NCI-H2029 treated with DMSO at 0.1 percent for 48 hours (cell line): ENCODE measurements around the gene MSX1.

Experiments
- DNase-seq: peaks from one replicate; lab custom pipeline; 2025; lab: John Stamatoyannopoulos, UW

MSX1 gene

GRCh38 chr4:4841156-4841555 lies 18.3 kb upstream of the MSX1 start:
- DNase-seq = no peak

- DNase-seq = no peak
Observed at GRCh38 chr4:4842476-4843441, 16.7 kb upstream of the MSX1 start.

- no peak for DNase-seq
Observed at GRCh38 chr4:4843635-4844291, 15.7 kb upstream of the MSX1 start.

- no peak for DNase-seq
Observed at GRCh38 chr4:4845027-4845426, 14.4 kb upstream of the MSX1 start.

GRCh38 chr4:4847011-4847410 lies 12.5 kb upstream of the MSX1 start:
- no peak for DNase-seq

GRCh38 chr4:4848540-4848939 lies 10.9 kb upstream of the MSX1 start:
- no peak for DNase-seq

- no peak for DNase-seq
Observed at GRCh38 chr4:4849106-4849505, 10.4 kb upstream of the MSX1 start.

GRCh38 chr4:4849524-4850193 lies 9.8 kb upstream of the MSX1 start:
- DNase-seq = no peak

GRCh38 chr4:4851081-4851480 lies 8.4 kb upstream of the MSX1 start:
- DNase-seq = no peak

GRCh38 chr4:4851906-4852305 lies 7.6 kb upstream of the MSX1 start:
- no peak for DNase-seq

GRCh38 chr4:4852591-4853362 lies 6.7 kb upstream of the MSX1 start:
- no peak for DNase-seq

GRCh38 chr4:4853371-4853823 lies 6.1 kb upstream of the MSX1 start:
- no peak for DNase-seq

GRCh38 chr4:4853921-4854648 lies 5.4 kb upstream of the MSX1 start:
- DNase-seq = no peak

- DNase-seq = no peak
Observed at GRCh38 chr4:4854649-4855295, 4.7 kb upstream of the MSX1 start.

GRCh38 chr4:4855301-4856070 lies 4.0 kb upstream of the MSX1 start:
- DNase-seq = no peak

GRCh38 chr4:4856071-4857000 lies 3.1 kb upstream of the MSX1 start:
- DNase-seq = no peak

- DNase-seq = no peak
Observed at GRCh38 chr4:4857001-4857808, 2.3 kb upstream of the MSX1 start.
